Femur (tissue), 1 donor: Measurements from ENCODE around the gene APOM.

Experiments
- DNase-seq: peaks from one replicate; pipeline ENCODE4 v3.0.0-alpha.2; 2017

Gene APOM

DNA sequence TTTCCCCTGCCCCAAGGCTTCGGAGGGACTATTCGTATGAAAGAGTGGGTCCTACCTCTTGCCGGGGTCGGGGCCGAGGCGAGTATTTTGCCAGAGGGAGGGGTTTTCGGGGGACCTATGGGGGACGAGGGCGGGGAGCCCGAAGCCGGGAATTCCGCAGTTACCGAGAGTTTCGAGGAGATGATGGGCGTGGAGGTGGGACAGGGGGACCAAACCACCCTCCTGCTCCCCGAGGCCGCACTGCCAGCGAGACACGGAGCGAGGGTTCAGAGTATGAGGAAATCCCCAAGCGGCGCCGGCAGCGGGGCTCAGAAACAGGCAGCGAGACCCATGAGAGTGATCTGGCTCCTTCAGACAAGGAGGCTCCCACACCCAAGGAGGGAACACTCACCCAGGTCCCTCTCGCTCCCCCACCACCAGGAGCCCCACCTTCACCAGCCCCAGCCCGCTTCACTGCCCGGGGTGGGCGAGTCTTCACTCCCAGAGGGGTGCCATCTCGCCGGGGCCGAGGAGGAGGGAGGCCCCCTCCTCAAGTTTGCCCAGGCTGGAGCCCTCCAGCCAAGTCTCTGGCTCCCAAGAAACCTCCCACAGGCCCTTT lies 23.9 kb upstream of the APOM start:
- DNase-seq, result no peak

DNA sequence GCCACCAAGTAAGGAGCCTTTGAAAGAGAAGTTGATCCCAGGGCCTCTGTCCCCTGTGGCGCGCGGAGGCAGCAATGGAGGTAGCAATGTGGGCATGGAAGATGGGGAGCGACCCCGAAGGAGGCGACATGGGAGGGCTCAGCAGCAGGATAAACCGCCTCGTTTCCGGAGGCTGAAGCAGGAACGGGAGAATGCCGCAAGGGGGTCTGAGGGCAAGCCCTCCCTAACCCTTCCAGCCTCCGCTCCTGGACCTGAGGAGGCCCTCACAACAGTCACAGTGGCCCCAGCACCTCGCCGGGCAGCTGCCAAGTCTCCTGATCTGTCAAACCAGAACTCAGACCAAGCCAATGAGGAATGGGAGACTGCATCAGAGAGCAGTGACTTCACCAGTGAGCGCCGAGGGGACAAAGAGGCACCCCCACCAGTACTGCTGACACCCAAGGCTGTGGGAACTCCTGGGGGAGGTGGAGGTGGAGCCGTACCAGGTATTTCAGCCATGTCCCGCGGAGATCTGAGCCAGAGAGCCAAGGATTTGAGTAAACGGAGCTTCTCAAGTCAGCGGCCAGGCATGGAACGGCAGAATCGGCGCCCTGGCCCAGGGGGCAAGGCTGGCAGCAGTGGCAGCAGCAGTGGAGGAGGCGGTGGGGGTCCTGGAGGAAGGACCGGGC lies 23.3 kb upstream of the APOM start:
- no peak for DNase-seq

DNA sequence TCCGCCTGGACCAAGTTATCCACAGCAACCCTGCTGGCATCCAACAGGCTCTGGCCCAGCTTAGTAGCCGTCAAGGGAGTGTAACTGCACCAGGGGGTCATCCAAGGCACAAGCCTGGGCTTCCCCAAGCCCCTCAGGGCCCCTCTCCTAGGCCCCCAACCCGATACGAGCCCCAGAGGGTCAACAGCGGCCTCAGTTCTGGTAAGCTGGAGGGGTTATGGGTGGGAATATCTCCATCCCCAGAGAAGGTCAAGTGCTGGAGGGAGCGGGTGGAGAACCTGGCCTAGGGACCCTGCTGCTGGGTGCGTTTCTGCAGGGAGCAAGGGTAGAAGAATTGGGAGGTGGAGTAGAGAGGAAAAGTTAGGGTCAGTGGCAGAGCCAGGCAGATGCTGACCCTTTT lies 22.2 kb upstream of the APOM start:
- DNase-seq, result no peak

DNA sequence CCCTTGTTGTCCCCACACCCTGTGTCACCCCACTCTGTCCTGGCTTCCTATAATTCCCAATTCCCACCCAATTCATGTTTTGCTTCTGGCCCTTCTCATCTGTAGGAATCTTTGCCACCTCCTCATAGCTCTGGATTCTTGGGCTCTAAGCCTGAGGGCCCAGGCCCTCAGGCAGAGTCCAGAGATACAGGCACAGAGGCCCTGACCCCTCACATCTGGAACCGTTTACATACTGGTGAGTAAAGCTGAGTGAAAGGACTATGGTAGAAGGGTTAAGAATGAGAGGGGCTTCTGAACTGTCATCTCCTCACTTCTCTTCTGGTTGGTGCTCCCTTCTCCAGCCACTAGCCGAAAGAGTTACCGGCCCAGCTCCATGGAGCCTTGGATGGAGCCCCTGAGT lies 21.6 kb upstream of the APOM start:
- DNase-seq, result no peak

DNA sequence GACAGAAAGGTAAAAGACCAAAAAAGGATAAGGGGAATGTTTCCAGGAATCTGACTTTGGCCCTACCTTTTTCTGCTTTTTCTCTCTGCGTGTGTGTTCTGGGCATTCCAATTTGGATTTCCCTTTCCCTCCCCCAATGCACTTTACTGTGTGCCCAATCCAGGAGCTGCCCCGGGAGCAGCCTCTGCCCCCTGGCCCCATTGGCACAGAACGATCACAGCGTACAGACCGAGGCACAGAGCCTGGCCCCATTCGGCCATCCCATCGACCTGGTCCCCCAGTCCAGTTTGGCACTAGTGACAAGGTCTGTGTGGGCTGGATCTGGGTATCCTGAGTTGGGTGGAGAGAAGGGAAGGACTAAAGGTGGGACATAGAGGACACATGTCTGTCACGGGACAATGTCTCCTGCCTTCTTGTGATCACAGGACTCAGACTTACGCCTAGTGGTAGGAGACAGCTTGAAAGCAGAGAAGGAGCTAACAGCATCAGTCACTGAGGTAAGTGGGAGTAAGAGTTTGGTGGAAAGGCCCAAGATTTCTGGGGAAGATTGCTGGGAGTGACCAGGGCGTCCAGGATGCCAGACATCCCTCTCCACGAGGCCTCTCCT lies 20.6 kb upstream of the APOM start:
- no peak for DNase-seq

DNA sequence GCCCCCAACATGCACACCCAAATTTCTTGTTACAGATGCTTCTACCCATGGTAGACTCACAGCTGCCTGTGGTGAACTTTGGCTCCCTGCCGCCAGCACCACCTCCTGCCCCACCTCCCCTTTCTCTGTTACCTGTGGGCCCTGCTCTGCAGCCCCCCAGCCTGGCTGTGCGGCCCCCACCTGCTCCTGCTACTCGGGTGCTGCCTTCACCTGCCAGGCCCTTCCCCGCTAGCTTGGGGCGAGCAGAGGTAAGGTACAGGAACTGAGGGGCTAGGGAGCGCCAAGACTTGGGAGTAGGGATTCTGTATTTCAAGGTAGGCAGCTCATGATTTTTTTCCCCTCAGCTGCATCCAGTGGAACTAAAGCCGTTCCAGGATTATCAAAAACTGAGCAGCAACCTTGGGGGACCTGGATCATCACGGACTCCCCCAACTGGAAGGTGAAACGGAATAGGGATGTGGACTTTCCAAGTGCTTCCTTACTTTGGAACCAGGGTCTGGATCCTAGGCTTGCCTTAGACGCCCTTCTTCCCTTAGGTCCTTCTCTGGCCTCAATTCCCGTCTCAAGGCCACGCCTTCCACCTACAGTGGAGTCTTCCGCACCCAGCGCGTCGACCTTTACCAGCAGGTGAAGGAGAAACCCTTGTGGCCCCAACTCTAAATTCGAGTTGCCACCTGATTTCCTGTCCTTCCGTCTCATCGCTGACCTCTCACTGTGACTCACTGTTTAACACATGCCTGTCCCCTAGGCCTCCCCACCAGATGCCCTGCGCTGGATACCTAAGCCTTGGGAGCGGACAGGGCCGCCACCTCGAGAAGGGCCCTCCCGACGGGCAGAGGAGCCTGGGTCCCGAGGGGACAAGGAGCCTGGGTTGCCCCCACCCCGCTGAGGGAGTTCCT lies 18.7 kb upstream of the APOM start:
- DNase-seq, result no peak

DNA sequence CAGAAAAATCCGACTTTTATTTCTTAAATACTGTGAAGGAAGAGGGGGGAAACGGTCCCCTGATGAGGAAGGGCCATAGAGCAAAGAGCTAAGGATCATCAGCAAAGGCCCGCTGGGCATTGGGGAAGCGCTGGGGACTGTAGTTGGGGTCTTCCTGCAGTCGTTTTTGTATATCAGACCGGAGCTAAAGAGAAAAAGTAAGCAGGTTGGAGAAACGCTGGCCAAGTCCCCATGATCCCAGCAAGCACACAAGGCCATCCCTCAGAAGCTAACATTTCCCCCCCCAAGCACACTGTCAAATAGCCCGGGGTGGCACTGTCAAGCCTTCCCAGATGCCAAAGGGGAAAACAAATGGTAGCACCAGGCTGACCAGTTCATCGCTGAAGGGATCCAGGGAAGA lies 16.7 kb upstream of the APOM start:
- DNase-seq, result no peak

DNA sequence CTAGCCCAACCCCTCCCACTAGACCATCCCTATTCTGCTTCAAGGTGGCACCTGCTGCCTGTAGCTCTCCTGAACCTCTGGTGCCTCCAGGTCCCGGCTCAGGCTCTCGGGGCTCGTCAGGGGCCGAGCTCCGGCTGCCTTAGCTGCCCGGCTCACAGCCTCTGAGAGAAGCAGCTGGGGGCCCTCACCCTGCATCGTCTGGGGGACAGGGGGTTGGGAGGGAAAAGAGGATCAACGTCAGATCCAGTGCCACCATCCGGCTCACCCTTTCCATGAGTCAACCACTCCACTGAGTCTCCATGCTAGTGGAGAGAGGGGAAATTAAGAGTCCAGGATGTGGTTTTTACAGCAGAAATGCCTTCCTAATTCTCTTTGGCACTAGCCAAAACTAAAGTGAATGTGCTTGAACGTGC lies 16.2 kb upstream of the APOM start:
- DNase-seq, result no peak

DNA sequence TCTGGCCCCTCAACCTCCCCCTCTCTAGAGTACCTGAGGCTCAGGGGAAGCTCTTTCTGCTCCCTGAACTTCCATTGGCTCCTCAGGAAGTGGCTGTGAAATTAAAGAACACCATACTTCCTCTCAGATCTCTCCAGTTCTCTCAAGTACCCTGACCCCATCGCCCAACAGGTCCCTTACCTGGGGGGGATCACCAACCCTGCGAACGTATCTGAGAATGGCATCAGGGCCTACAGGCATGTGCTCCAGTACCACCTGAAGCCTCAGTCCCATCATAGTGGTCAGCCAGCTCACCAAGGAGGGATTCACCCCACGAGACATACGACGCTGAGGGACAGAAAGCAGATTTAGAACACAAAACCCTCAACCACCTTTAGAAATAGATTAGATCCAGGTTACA lies 15.1 kb upstream of the APOM start:
- DNase-seq, result no peak

DNA sequence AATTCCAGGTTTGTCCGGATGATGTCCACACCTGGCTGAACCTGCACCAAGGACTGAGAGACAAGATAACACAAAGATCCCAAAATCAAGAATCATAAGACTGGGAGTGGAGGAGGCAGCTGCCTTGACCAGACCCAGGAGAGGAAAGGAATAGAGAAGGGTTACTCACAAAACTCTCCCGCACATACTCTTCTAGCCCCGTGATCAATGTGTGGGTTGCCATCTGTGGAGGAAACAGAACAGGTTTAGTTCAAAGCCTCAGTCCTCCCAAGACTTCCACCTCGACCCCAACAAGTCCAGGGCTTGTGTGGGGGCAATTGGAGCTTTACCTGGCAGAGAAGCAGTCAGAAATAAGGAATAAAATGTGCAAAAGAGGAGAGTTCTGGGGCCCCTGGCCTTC lies 14.3 kb upstream of the APOM start:
- no peak for DNase-seq

DNA sequence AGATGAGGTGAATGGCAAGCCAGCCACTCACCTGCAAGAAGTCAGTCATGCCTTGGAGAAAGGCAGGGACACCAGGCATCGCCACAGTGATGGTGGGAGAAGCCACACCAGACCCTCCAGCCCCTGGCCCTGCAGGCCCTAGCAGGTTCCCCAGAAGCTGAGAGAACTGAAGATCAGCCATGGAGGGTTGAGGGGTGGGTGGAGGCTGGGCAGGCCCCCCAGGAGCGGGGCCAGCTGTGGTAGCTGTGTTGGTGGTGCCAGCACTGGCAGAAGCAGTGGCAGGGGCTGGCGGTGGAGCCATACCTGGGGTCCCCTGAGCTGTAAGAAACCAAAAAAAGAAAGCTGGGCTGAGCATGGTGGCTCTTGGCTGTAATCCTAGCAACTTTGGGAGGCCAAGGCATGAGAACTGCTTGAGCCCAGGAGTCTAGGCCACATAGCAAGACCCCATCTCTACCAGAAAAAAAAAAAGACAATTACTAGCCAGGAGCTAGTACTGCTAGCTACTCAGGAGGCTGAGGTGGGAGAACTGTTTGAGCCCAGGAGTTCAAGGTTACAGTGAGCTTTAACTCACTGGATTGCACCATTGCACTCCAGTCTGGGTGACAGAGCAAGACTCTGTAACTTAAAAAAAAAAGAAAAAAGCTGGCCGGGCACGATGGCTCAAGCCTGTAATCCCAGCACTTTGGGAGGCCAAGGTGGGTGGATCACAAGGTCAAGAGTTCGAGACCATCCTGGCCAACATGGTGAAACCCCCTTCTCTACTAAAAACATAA lies 12.7 kb upstream of the APOM start:
- no peak for DNase-seq

DNA sequence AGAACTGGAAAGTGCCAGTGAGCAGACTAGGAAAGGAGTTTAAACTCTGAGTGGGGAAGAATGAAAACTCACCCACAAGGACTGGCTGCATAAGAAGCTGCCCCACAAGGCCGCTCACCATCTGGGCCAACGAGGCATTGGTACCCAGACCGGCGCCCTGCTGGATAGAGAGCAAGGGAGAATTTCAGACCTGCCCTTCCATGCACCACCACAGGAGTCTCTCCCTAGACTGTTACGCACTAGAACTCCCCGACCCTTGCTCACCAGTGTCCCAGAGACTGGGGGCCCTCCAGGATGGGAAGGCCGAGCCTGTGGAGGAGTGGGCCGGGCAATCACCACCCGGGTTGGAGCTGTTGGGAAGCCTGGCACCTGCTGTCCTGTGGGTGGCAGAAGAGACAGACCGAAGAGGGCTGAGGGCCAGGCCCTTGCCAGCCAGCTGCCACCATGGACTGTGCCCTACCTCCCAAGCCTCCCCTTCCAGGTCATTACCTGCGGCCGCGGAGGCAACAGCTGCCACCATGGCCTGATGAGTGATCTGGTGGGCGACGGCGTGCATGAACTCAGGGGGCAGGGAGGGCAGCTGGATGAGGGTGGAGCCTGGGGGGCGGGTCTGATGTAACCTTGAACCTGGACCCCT lies 11.8 kb upstream of the APOM start:
- DNase-seq, result no peak

DNA sequence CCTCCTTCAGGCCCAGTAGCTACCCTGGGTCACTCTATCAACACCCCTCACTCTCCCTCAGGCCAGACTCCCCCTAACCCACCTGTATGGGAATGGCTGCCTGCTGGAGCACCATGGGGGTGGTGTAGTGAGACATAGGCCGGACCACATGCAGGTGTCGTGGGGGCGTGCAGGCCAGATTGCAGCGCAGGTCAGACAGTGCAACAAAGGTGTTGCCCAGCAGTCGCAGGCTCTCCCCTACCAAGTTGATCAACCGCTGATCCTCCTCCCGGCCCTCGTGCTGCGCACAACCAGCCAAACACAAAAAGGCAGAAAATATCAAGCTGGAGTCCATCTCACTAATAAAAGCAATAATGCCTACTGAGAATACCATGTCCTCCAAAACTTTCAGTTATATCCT lies 10.4 kb upstream of the APOM start:
- DNase-seq, result no peak

DNA sequence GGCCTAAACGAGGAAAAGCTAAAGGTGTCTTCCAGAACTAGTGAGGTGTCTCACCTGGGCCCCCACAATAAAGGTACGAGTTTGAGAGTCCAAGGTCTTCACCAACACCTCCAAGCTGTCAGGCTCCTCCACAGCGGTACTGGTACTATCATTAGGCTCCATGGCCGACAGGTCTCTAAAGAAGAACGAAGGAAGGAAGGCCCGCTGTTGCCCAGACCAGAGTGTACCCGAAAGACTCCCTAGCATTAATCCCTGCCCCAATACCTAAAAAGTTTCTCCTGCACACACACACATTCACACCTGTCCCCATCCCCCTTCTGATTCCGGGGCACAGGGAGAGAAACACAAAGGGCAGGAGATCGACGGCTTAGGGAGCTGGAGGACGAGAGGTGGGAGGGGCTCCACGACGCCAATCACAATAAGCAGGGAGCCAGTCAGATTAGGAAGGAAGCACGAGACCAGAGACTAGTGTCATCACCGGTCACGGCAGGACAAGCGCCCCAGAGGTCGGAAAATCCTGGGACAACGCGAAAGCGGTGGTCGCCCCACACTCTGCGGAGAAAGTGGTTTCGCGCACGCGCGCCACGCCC lies 4.0 kb upstream of the APOM start:
- DNase-seq, result no peak

DNA sequence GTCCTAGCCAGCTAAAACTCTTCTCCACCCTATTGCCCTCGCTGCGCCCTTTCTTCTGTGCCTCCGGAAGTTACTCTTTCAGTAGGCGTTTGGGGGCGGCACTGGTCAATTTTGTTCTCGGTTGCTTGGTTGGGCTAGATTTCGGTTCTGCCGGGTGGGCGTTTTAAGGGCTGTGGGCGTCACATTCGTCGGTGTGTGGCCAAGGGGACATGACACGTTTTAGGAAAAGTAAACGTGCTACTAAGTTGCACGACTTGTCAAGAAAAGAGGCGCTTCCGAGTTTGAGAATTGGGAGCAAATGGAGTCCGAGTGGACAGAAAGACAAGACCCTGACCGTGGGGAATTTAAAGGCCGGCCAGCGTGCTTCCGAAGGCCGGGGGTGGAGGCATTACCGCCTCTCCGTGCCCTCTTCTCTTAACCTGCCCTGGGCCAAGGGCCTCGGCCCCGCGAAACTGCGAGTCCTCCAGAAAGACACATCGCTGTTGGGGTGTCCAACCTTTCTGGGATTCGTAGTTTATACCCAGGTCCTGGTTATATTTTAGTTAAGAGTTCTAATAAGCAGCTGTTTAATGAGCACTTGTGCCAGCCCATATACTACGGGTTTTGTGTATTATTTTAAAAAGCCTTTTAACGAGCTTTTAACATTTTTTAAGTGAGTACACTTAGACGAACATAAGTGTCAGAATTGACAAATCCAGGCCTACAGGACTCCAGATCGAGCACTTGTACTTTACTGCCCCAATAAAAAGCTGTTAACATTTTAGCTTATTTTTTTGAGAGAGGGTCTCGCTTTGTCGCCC lies 2.6 kb upstream of the APOM start:
- DNase-seq, result peak; percentile 95

DNA sequence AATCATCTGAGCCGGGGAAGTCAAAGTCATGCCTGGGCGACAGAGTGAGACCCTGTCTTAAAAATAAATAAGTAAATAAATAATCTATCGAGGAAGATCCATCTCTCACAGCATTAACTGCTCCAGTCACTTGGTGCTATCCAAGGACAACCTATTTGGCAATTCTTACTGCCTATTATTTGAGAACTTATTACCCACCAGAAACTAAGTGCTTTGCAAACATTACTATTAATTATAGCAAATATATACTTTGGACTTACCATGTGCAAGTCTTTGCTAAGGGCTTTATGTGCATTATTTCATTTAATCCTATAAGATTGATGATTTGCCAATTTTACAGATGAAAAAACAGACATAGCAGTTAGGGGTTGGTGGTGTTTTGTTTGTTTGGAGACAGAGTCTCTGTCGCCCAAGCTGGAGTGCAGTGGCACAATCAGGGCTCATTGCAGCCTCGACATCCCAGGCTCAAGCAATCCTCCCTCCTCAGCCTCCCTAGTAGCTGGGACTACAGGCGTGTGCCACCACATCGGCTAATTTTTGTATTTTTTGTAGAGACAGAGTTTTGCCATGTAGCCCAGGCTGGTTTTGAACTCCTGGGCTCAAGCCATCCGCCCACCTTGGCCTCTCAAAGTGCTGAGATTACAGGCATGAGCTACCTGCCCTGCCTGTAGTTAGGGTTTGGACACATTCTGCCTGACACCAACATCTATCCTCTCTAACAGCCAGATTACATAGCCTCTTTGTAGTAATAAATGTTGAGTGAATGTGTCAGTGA lies 933 bp upstream of the APOM start:
- DNase-seq, result no peak

DNA sequence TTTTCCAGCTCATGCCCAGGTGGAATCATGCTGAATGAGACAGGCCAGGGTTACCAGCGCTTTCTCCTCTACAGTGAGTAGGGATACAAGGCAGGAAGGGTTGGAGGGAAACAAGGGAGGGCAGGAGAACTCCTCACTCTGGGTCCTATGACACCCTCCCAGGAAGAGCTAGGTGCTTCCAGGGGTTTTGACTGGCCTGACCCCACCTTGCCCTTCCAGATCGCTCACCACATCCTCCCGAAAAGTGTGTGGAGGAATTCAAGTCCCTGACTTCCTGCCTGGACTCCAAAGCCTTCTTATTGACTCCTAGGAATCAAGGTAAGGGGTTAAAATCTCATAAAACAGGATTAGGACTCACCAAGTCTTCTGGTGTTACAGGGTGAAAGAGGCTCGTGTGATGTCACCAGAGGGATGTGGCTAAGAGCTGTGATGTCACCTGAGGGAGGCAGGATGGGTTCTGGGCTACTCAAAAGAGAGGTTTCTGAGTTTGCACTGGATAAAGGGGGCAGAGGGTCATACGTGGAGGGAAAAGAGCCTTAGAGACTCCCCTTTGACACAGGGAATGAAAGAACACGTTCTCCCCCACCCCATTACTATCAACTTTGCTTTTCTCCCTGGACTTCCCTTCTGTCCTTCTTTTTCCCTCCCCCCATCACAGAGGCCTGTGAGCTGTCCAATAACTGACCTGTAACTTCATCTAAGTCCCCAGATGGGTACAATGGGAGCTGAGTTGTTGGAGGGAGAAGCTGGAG lies 1.9 kb downstream of the APOM start:
- DNase-seq, result no peak

DNA sequence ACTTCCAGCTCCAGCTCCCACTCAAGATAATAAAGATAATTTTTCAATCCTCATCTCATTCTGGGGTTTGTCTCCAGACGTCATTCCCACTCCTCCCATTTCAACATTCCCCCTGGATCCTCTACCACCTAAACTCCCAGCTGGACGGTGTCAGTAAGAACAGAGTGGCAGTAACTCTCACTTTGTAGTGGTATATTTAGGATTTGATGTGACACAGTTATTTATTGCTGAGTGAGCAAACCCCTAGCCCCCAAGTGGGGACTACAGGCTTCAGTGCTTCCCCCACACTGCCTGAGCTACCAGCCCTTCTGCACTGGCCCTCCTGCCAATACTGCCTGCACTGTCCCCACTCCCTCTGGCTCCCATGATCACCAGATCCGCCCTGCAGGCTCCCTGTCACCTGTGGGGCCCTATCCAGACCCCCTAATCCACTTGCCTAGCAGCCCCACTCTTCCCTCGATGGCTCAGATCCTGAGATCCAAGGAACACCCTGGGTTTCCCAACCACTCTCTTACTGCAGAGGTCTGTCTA lies 2.5 kb downstream of the APOM start:
- no peak for DNase-seq

DNA sequence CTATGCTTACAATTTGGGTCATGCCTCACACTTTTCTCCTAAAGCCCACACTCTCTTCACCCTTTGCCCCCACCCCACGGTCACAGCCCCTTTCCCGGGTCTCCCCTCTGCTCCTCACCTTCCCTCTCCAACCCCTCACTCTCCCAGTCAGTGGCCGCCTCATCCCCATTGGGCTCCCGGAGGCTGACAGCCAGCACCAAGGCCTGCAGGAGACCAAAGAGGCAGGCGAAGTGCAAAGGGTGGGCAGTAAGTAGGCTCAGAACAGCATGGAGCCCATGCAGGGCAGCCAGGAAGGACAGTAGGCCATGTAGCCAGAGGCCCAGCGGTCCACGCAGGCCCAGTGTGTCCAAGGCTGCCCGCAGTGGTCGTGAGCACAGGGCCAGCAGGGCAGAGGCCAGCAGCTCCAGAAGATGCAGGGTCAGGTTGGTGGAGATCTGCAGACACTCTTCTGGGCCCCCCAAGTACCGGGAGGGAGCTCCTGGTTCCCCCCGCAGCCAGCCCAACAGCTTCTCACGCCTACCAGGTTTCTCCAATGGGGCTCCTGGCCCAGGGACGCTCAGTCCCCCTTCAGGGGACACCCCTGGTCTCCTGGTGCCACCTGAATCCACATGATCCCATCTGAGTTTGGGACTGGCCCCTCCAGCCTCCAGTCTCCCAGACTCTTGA lies 3.4 kb downstream of the APOM start:
- DNase-seq, result no peak
